Measurements from ENCODE around the gene CBX5. TPM values are rescaled to one million over a fixed set of nuclear protein-coding genes. Genes with fewer than 3 reads are reported as not detected.
A peak's percentile ranks its signal among the peaks of the same experiment; 100 is the strongest.

CBX5 gene
- total RNA-seq, 1 donor from 2014 or later: 173 TPM

- DNase-seq (ENCODE audit: low spot score): no peak
- Mint-ChIP-seq H3K27ac (ENCODE audit: unreplicated experiment) (no peak overlapping the region), H3K4me3 (ENCODE audit: unreplicated experiment) (no peak overlapping the region), H3K9me3 (ENCODE audit: unreplicated experiment) (no peaks in the 10 kb centered on the region), H3K36me3 (ENCODE audit: low read depth, unreplicated experiment) (peaks cover 3% of the 10 kb centered on the region), H3K27me3 (ENCODE audit: unreplicated experiment) (peaks cover 25% of the 10 kb centered on the region), H3K4me1 (ENCODE audit: unreplicated experiment) (peaks cover 6% of the 10 kb centered on the region)
- no peak for TF ChIP-seq CTCF (IDR thresholded peaks at IDR 0.05; ENCODE audit: unreplicated experiment)
Observed at GRCh38 chr12:54204316-54204715, 75.6 kb downstream of the CBX5 start.

GRCh38 chr12:54201001-54201794, 78.7 kb downstream of the CBX5 start:
- peaks cover 25% of the 10 kb centered on the region for H3K4me1 Mint-ChIP-seq (ENCODE audit: unreplicated experiment)
- peak; percentile 97 for TF ChIP-seq CTCF (IDR thresholded peaks at IDR 0.05; ENCODE audit: unreplicated experiment)
- no peak overlapping the region for H3K4me3 Mint-ChIP-seq (ENCODE audit: unreplicated experiment)
- peaks cover 20% of the 10 kb centered on the region for H3K27me3 Mint-ChIP-seq (ENCODE audit: unreplicated experiment)
- H3K27ac Mint-ChIP-seq (ENCODE audit: unreplicated experiment): no peak overlapping the region
- DNase-seq (ENCODE audit: low spot score): peak; percentile 84
- no peaks in the 10 kb centered on the region for H3K36me3 Mint-ChIP-seq (ENCODE audit: low read depth, unreplicated experiment)
- no peaks in the 10 kb centered on the region for H3K9me3 Mint-ChIP-seq (ENCODE audit: unreplicated experiment)

GRCh38 chr12:54200412-54200811, 79.5 kb downstream of the CBX5 start:
- Mint-ChIP-seq H3K4me3 (ENCODE audit: unreplicated experiment) (no peak overlapping the region), H3K4me1 (ENCODE audit: unreplicated experiment) (peaks cover 23% of the 10 kb centered on the region)
- TF ChIP-seq CTCF (IDR thresholded peaks at IDR 0.05; ENCODE audit: unreplicated experiment): no peak

GRCh38 chr12:54199917-54200316, 80.0 kb downstream of the CBX5 start:
- H3K27me3 Mint-ChIP-seq (ENCODE audit: unreplicated experiment): peaks cover 25% of the 10 kb centered on the region
- no peak for TF ChIP-seq CTCF (IDR thresholded peaks at IDR 0.05; ENCODE audit: unreplicated experiment)
- no peaks in the 10 kb centered on the region for H3K36me3 Mint-ChIP-seq (ENCODE audit: low read depth, unreplicated experiment)
- no peak overlapping the region for H3K4me3 Mint-ChIP-seq (ENCODE audit: unreplicated experiment)
- DNase-seq (ENCODE audit: low spot score): no peak
- H3K9me3 Mint-ChIP-seq (ENCODE audit: unreplicated experiment): no peaks in the 10 kb centered on the region
- no peak overlapping the region for H3K27ac Mint-ChIP-seq (ENCODE audit: unreplicated experiment)
- peaks cover 23% of the 10 kb centered on the region for H3K4me1 Mint-ChIP-seq (ENCODE audit: unreplicated experiment)

More at GRCh38 chr12:54200412-54200811, 79.5 kb downstream of the CBX5 start:
- no peak overlapping the region for H3K27ac Mint-ChIP-seq (ENCODE audit: unreplicated experiment)
- no peaks in the 10 kb centered on the region for H3K9me3 Mint-ChIP-seq (ENCODE audit: unreplicated experiment)
- H3K36me3 Mint-ChIP-seq (ENCODE audit: low read depth, unreplicated experiment): no peaks in the 10 kb centered on the region
- no peak for DNase-seq (ENCODE audit: low spot score)
- H3K27me3 Mint-ChIP-seq (ENCODE audit: unreplicated experiment): peaks cover 20% of the 10 kb centered on the region

- H3K36me3 Mint-ChIP-seq (ENCODE audit: low read depth, unreplicated experiment): no peaks in the 10 kb centered on the region
- H3K27ac Mint-ChIP-seq (ENCODE audit: unreplicated experiment): peak overlapping the region; percentile 4
- H3K4me1 Mint-ChIP-seq (ENCODE audit: unreplicated experiment): peaks cover 23% of the 10 kb centered on the region
- H3K27me3 Mint-ChIP-seq (ENCODE audit: unreplicated experiment): peaks cover 28% of the 10 kb centered on the region
- no peak for TF ChIP-seq CTCF (IDR thresholded peaks at IDR 0.05; ENCODE audit: unreplicated experiment)
- peak overlapping the region; percentile 43 for H3K4me3 Mint-ChIP-seq (ENCODE audit: unreplicated experiment)
- no peaks in the 10 kb centered on the region for H3K9me3 Mint-ChIP-seq (ENCODE audit: unreplicated experiment)
- DNase-seq (ENCODE audit: low spot score): no peak
Observed at GRCh38 chr12:54199034-54199433, 80.9 kb downstream of the CBX5 start.

Data from endothelial cell (in vitro differentiated cells).